DOHH2 (cell line): ENCODE measurements around the gene CAPRIN2.

Experiments
- CTCF ChIP-seq: fragments of 200-600 bp; sonication (generic); IDR thresholded peaks from one replicate; pipeline ENCODE4 v1.5.1; 2014; ENCODE audit warnings: antibody characterized with exemption, mild to moderate bottlenecking, low read depth, low read length; ENCODE audit not compliant: poor library complexity, severe bottlenecking
- EZH2phosphoT487 ChIP-seq: fragments of 200-600 bp; sonication (generic); IDR thresholded peaks from 2 replicates; pipeline ENCODE4 v1.6.1; 2017; ENCODE audit warnings: borderline replicate concordance, mild to moderate bottlenecking, antibody characterized with exemption, low read length, moderate library complexity, mixed read lengths

GRCh38 chr12:30695199-30696102, 59.3 kb downstream of the CAPRIN2 start, which contains the start of gene IPO8:
- TF ChIP-seq CTCF (peak; percentile 45), EZH2phosphoT487 (no peak)
